HG03066 (cell line): ENCODE results near the gene SLC33A1.
"Not testable (repeated sequence)": the region's sequence is repeated elsewhere in the genome, so short reads cannot be mapped to it uniquely, and the experiment has no call there.

Experiments used
- ATAC-seq: cut with Tn5 transposase; IDR thresholded peaks from one replicate; pipeline ENCODE4 v1.9.1; 2021; ENCODE audit warnings: low read depth; ENCODE audit not compliant: unreplicated experiment

Gene SLC33A1

GRCh38 chr3:155854141-155854940 is at the start of gene SLC33A1:
SLC33A1 (minus strand) TSS chr3:155854427; CDS start chr3:155853997, 430 bp downstream.
- ATAC-seq, result peak; percentile 93

- no peak for ATAC-seq
Measured at GRCh38 chr3:155895379-155895900, 41.2 kb upstream of the SLC33A1 start.

- ATAC-seq, result no peak
Measured at GRCh38 chr3:155891321-155891720, 37.1 kb upstream of the SLC33A1 start.

GRCh38 chr3:155890671-155891190 is 36.5 kb upstream of the SLC33A1 start:
- ATAC-seq, result no peak

GRCh38 chr3:155889952-155890351 is 35.7 kb upstream of the SLC33A1 start:
- no peak for ATAC-seq

GRCh38 chr3:155889212-155889611 is 35.0 kb upstream of the SLC33A1 start:
- no peak for ATAC-seq

GRCh38 chr3:155886915-155887314 is 32.7 kb upstream of the SLC33A1 start:
- ATAC-seq, result no peak

GRCh38 chr3:155886348-155886747 is 32.1 kb upstream of the SLC33A1 start:
- not testable (repeated sequence) for ATAC-seq

- ATAC-seq, result no peak
Measured at GRCh38 chr3:155885292-155885691, 31.1 kb upstream of the SLC33A1 start.

GRCh38 chr3:155884292-155884691 is 30.1 kb upstream of the SLC33A1 start:
- ATAC-seq, result no peak

- no peak for ATAC-seq
Measured at GRCh38 chr3:155880286-155880685, 26.1 kb upstream of the SLC33A1 start.

GRCh38 chr3:155876503-155876902 is 22.3 kb upstream of the SLC33A1 start:
- no peak for ATAC-seq

GRCh38 chr3:155876037-155876436 is 21.8 kb upstream of the SLC33A1 start:
- ATAC-seq, result no peak

GRCh38 chr3:155872904-155873646 is 18.8 kb upstream of the SLC33A1 start:
- ATAC-seq, result no peak

- ATAC-seq, result peak; percentile 4
Measured at GRCh38 chr3:155871746-155872158, 17.5 kb upstream of the SLC33A1 start.

- peak; percentile 29 for ATAC-seq
Measured at GRCh38 chr3:155870945-155871745, 16.9 kb upstream of the SLC33A1 start.

GRCh38 chr3:155870133-155870944 is 16.1 kb upstream of the SLC33A1 start, which contains the start of gene GMPS:
GMPS (plus strand) TSS chr3:155870650; CDS start chr3:155870871, 221 bp downstream.
- peak; percentile 86 for ATAC-seq

- ATAC-seq, result no peak
Measured at GRCh38 chr3:155869691-155870090, 15.5 kb upstream of the SLC33A1 start.

- ATAC-seq, result no peak
Measured at GRCh38 chr3:155863072-155863784, 9.0 kb upstream of the SLC33A1 start.
